Caco-2 (cell line): Measurements from ENCODE around the gene PTCHD1. TPM values are rescaled to one million over a fixed set of nuclear protein-coding genes. Genes with fewer than 3 reads are reported as not detected.

Experiments
- BruUV-seq: library from RNA; stranded (reverse); fragments of 400-500 nt; replicated peaks from 2 replicates; lab custom pipeline; 2021; lab: Mats Ljungman, UMichigan
- CTCF ChIA-PET: fragments of 300-600 bp; sonication (Branson Sonifier 250); formaldehyde crosslinking; loops from one replicate; lab custom pipeline; 2022; ENCODE audit warnings: antibody characterized with exemption; lab: Charles Lee
- POLR2A ChIA-PET: fragments of 300-600 bp; sonication (Branson Sonifier 250); formaldehyde crosslinking; loops from one replicate; lab custom pipeline; 2022; ENCODE audit warnings: antibody characterized with exemption; lab: Charles Lee
- DNase-seq, 2 experiments: peaks; one replicate each; pipeline versions ENCODE4 v3.0.0 to v3.0.0-alpha.2; 2020 to 2022
- H3K27me3 ChIP-seq: replicated peaks from 2 replicates; pipeline ENCODE4 v1.6.0; 2011; ENCODE audit warnings: low read length; ENCODE audit not compliant: control insufficient read depth, insufficient read depth
- H3K36me3 ChIP-seq: 2 replicates; pipeline ENCODE4 v1.5.1; 2011; ENCODE audit warnings: low read length; ENCODE audit not compliant: control insufficient read depth, insufficient read depth
- H3K4me1 ChIP-seq: fragments of 250-450 bp; sonication (Bioruptor Pico); 2 replicates; pipeline ENCODE4 v1.5.1; 2020; ENCODE audit warnings: mild to moderate bottlenecking
- H3K4me3 ChIP-seq: 2 replicates; pipeline ENCODE4 v1.5.1; 2011; ENCODE audit warnings: low read depth, mild to moderate bottlenecking, control low read depth, low read length
- H3K9me3 ChIP-seq: fragments of 250-450 bp; sonication (Bioruptor Pico); 2 replicates; pipeline ENCODE4 v1.5.1; 2020; ENCODE audit warnings: mild to moderate bottlenecking, moderate library complexity
- H3K27ac Mint-ChIP-seq: one replicate; pipeline ENCODE4 v1.8.0; 2022; ENCODE audit warnings: mixed read lengths; ENCODE audit not compliant: unreplicated experiment
- H3K27me3 Mint-ChIP-seq: one replicate; pipeline ENCODE4 v1.8.0; 2022; ENCODE audit warnings: mixed read lengths; ENCODE audit not compliant: insufficient read depth, unreplicated experiment
- H3K36me3 Mint-ChIP-seq: one replicate; pipeline ENCODE4 v1.8.0; 2022; ENCODE audit warnings: mild to moderate bottlenecking, mixed read lengths; ENCODE audit not compliant: insufficient read depth, unreplicated experiment
- H3K4me1 Mint-ChIP-seq: one replicate; pipeline ENCODE4 v1.8.0; 2022; ENCODE audit warnings: low read depth, mixed read lengths; ENCODE audit not compliant: unreplicated experiment
- H3K4me3 Mint-ChIP-seq: one replicate; pipeline ENCODE4 v1.8.0; 2022; ENCODE audit warnings: mild to moderate bottlenecking, moderate library complexity, mixed read lengths; ENCODE audit not compliant: unreplicated experiment
- H3K9me3 Mint-ChIP-seq: one replicate; pipeline ENCODE4 v1.8.0; 2022; ENCODE audit warnings: mixed read lengths; ENCODE audit not compliant: unreplicated experiment
- intact Hi-C: fragments of 100-400 bp; cut with micrococcal nuclease; formaldehyde crosslinking; loops from one replicate; pipeline ENCODE4 v1.10.0; 2022; ENCODE audit not compliant: unreplicated experiment
- total RNA-seq: library from RNA; stranded (reverse); gene quantifications from 2 replicates; pipeline ENCODE4 v1.2.3, GENCODE V29; 2022
- TF ChIP-seq, protein P1 (sequence below), 2 experiments: fragments of 200-600 bp in 1 of 2; IDR thresholded peaks; 1 replicate in 1 of 2; 2 replicates in 1 of 2; pipeline versions ENCODE4 v1.5.1 to v1.8.0; 2011 to 2022; ENCODE audit warnings: antibody characterized with exemption in 1 of 2, control low read depth in 1 of 2, inconsistent platforms in 1 of 2, low read depth in 1 of 2, low read length in 1 of 2, mild to moderate bottlenecking in 1 of 2, moderate library complexity in 1 of 2; ENCODE audit not compliant: insufficient read depth in 1 of 2, severe bottlenecking in 1 of 2, unreplicated experiment in 1 of 2

PTCHD1 gene
- total RNA-seq, 1 experiment from 2014 or later, result not detected

GRCh38 chrX:23382572-23382971, 47.9 kb downstream of the PTCHD1 start:
- Mint-ChIP-seq H3K4me1 (no peaks in the 10 kb centered on the region), H3K9me3 (no peaks in the 10 kb centered on the region)
- POLR2A ChIA-PET, result no interaction called here

GRCh38 chrX:23383411-23383810, 48.8 kb downstream of the PTCHD1 start:
- Histone ChIP-seq H3K9me3 (no peaks in the 10 kb centered on the region), H3K4me3 (no peak overlapping the region), H3K36me3 (no peaks in the 10 kb centered on the region), H3K27me3 (no peaks in the 10 kb centered on the region), H3K4me1 (no peaks in the 10 kb centered on the region)
- no TSS peak for BruUV-seq
- Mint-ChIP-seq H3K36me3 (no peaks in the 10 kb centered on the region), H3K9me3 (no peaks in the 10 kb centered on the region), H3K27ac (no peak overlapping the region), H3K4me1 (no peaks in the 10 kb centered on the region), H3K4me3 (no peak overlapping the region), H3K27me3 (peaks cover 12% of the 10 kb centered on the region)
- TF ChIP-seq, protein P1, sequence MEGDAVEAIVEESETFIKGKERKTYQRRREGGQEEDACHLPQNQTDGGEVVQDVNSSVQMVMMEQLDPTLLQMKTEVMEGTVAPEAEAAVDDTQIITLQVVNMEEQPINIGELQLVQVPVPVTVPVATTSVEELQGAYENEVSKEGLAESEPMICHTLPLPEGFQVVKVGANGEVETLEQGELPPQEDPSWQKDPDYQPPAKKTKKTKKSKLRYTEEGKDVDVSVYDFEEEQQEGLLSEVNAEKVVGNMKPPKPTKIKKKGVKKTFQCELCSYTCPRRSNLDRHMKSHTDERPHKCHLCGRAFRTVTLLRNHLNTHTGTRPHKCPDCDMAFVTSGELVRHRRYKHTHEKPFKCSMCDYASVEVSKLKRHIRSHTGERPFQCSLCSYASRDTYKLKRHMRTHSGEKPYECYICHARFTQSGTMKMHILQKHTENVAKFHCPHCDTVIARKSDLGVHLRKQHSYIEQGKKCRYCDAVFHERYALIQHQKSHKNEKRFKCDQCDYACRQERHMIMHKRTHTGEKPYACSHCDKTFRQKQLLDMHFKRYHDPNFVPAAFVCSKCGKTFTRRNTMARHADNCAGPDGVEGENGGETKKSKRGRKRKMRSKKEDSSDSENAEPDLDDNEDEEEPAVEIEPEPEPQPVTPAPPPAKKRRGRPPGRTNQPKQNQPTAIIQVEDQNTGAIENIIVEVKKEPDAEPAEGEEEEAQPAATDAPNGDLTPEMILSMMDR (IDR thresholded peaks at IDR 0.05; ENCODE audit: insufficient read depth in 1 of 2, low read depth in 1 of 2, low read length in 1 of 2, severe bottlenecking in 1 of 2, unreplicated experiment in 1 of 2), result no peak
- POLR2A ChIA-PET, result no interaction called here
- CTCF ChIA-PET, result no interaction called here
- intact Hi-C loops, result no loop called here
- DNase-seq, result no peak

More at GRCh38 chrX:23382572-23382971, 47.9 kb downstream of the PTCHD1 start:
- H3K36me3 ChIP-seq, result no peaks in the 10 kb centered on the region
- TF ChIP-seq, protein P1 (IDR thresholded peaks at IDR 0.05; ENCODE audit: insufficient read depth in 1 of 2, low read depth in 1 of 2, low read length in 1 of 2, severe bottlenecking in 1 of 2, unreplicated experiment in 1 of 2), result no peak
- no peak overlapping the region for H3K4me3 ChIP-seq
- CTCF ChIA-PET, result no interaction called here
- intact Hi-C loops, result no loop called here
- DNase-seq, result no peak
- BruUV-seq, result no TSS peak
- Mint-ChIP-seq H3K4me3 (no peak overlapping the region), H3K27me3 (peaks cover 10% of the 10 kb centered on the region), H3K27ac (no peak overlapping the region), H3K36me3 (no peaks in the 10 kb centered on the region)
- no peaks in the 10 kb centered on the region for H3K27me3 ChIP-seq
- H3K9me3 ChIP-seq, result no peaks in the 10 kb centered on the region
- no peaks in the 10 kb centered on the region for H3K4me1 ChIP-seq

- intact Hi-C loops, result no loop called here
- no peaks in the 10 kb centered on the region for H3K4me1 ChIP-seq
- Mint-ChIP-seq H3K27ac (no peak overlapping the region), H3K4me3 (no peak overlapping the region), H3K36me3 (no peaks in the 10 kb centered on the region), H3K4me1 (no peaks in the 10 kb centered on the region), H3K27me3 (peaks cover 10% of the 10 kb centered on the region), H3K9me3 (no peaks in the 10 kb centered on the region)
- ChIA-PET POLR2A (no interaction called here), CTCF (no interaction called here)
- H3K4me3 ChIP-seq, result no peak overlapping the region
- TF ChIP-seq, protein P1 (IDR thresholded peaks at IDR 0.05; ENCODE audit: insufficient read depth in 1 of 2, low read depth in 1 of 2, low read length in 1 of 2, severe bottlenecking in 1 of 2, unreplicated experiment in 1 of 2), result no peak
- no peaks in the 10 kb centered on the region for H3K9me3 ChIP-seq
- H3K36me3 ChIP-seq, result no peaks in the 10 kb centered on the region
- no TSS peak for BruUV-seq
- no peaks in the 10 kb centered on the region for H3K27me3 ChIP-seq
- DNase-seq, result no peak
Measured at GRCh38 chrX:23385242-23385641, 50.6 kb downstream of the PTCHD1 start.
